HG03571 (cell line): ENCODE results near the gene ACRV1.
A peak's percentile ranks its signal among the peaks of the same experiment; 100 is the strongest.

ENCODE experiments used
- ATAC-seq: cut with Tn5 transposase; IDR thresholded peaks from one replicate; pipeline ENCODE4 v1.9.1; 2021; ENCODE audit not compliant: unreplicated experiment

ACRV1 gene

GRCh38 chr11:125662689-125663088 lies 18.0 kb downstream of the ACRV1 start:
- no peak for ATAC-seq

DNA sequence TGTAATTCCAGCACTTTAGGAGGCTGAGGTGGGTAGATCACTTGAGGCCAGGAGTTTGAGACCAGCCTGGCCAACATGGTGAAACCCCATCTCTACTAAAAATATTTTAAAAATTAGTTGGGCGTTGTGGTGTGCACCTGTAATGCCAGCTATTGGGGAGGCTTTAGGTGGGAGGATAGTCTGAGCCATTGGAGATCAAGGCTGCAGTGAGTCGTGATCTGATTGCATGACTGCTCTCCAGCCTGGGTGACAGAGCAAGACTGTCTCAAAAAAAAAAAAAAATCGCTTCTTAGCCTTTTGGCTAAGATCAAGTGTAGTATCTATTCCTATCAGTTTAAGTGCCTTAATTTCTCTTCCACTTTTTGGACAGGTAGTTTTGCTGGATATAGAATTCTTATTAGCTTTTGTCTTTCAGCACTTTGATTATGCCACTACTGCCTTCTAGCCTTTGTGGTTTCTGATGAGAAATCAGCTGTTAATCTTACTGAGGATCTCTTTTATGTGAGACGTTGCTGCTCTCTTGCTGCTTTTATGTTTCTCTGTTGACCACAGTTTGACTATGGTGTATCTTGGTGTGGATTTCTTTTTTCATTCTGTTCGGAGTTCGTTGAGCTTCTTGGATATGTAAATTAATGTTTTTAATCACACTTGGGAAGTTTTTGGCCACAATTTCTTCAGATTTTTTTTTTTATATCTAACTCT lies 31.0 kb downstream of the ACRV1 start:
- ATAC-seq = no peak

GRCh38 chr11:125645871-125646270 lies 34.8 kb downstream of the ACRV1 start:
- no peak for ATAC-seq

- ATAC-seq = no peak
These were observed 42.3 kb downstream of the ACRV1 start for GRCh38 chr11:125638315-125638714.

GRCh38 chr11:125637840-125638239 lies 42.8 kb downstream of the ACRV1 start:
- ATAC-seq = no peak

DNA sequence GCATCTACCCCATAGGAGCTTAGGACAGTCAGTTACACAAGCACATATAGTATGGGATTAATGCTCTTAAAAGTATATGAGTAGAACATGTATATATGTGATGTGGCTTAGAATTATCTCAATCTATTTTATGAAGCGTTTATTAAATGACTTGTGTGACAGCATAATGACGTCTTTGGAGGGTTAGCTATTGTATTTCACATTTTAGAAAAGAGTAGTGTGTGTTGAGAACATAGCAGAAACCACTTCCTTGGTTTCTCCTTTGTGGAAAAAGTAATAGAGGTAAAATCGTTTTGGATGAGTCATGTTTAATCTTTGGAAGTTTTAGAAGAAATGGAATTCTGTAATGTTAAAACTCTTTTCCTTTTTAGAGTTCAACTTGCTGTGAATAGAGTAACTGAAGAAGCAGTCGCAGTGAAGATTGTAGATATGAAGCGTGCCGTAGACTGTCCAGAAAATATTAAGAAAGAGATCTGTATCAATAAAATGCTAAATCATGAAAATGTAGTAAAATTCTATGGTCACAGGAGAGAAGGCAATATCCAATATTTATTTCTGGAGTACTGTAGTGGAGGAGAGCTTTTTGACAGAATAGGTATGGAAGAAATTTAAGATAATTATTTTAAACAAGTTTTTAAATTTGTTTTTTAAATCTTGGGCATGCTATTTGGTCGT lies 53.3 kb downstream of the ACRV1 start:
- ATAC-seq = no peak

DNA sequence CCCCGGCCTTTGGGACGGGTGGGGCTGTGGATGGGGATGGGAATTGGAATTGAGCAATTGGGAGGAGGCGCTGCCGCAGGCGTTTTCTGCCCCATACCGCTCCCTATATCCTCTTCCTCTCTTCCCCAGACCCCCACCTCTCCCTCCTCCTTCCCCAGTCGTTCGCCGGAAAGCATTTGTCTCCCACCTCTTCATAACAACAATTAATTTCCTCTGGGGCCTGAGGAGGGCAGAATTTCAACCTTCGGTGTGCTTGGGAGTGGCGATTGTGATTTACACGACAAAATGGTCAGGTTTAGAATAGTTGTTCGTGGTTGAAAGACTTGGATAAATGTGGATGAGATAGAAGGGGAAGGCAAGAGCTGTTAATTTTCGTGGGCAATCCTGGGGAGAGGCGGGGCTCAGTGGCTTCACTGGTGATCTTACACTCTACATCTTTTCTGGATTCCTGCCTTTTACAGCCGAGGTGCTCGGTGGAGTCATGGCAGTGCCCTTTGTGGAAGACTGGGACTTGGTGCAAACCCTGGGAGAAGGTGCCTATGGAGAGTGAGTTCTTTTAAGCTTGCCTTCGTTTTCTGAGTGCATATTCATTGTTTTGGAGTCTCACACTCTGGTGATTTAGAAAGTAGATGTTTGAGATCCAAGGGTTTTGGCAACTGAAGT lies 54.2 kb downstream of the ACRV1 start:
- ATAC-seq = peak; percentile 28

DNA sequence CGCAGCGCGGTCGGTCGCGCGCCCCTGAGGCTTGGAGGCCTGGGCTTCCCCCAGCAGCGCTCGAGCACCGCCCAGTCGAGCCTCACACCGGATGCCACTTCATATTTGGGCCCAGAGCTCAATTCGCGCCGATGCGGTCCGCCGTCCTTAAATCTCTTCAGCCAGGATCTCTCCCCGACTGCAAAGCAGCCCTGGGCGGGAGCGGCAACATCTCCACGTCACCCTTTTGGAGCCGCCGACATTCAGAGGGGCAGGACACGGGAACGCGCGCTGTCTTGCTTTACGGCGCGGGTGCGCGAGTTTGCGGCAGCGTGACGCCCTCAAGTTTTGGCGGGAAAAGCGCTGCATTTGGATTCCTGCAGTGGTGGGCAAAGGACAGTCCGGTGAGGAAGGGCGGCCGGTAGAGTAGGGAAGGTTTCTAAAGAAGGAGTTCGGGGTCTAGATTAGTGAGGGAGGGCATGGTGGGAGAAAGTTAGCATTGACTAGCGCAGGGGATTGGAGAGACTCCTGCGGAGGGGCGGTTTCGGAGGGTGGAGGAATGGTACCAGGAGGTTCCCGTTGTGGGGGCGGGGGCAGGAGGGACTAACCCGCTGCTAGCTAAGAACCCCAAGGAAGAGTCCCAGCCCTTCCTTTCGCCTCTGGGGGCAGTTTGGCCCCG lies 54.9 kb downstream of the ACRV1 start:
- peak; percentile 90 for ATAC-seq

GRCh38 chr11:125625225-125625629 lies 55.4 kb downstream of the ACRV1 start:
- ATAC-seq = no peak

GRCh38 chr11:125624756-125625213 lies 55.9 kb downstream of the ACRV1 start, which contains the start of gene CHEK1:
Gene CHEK1 (plus strand): TSS chr11:125625163. CDS start chr11:125626769, 1,606 bp downstream.
- no peak for ATAC-seq

DNA sequence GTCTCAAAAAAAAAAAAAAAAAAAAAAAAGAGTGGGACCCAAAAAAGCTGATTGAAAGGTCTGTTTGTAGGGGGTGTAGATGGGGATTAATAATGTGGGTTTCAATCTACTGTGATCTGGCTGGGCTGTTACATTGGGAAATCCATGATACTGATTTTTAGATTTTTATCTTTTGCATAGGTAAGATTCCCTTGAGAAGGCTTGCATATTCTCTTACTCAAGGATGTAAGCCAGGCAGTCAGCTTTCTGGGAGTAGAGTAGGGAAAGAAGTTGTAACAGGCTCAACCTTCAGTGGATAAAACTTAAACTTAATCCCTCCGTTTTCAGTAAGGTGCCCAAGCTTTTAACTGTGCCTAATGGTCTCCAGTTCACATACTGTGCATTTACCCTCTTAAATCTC lies 57.6 kb downstream of the ACRV1 start:
- no peak for ATAC-seq

DNA sequence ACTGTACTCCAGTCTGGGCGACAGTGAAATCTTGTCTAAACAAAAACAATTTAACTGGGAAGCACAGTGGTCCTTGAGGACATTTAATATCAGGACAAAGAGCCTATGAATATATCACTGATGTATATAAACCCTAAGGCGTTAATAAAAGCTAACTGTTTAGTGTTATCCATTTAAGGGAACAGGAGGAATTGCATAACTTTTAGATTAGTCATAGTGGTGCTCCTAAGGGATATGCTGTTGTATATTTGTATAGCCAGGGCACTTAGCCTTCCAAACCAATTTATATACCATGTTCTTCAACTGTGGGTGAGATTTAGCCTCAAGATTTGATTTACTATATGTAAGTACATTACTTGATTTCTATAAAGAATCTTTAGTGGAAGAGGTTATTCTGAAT lies 58.7 kb downstream of the ACRV1 start:
- ATAC-seq = no peak
